RWPE2 (cell line): ENCODE measurements around the gene NUB1.

Experiments
- ATAC-seq: fragments of 200-7000 bp; cut with Tn5 transposase; 3 replicates; pipeline ENCODE4 v1.9.1; 2021; ENCODE audit warnings: low read depth
- DNase-seq: peaks from one replicate; pipeline ENCODE4 v3.0.0-alpha.2; 2020; ENCODE audit warnings: low spot score
- H3K27ac ChIP-seq: fragments of 450-650 bp; 2 replicates; pipeline ENCODE4 v1.5.1; 2017; ENCODE audit warnings: mild to moderate bottlenecking; ENCODE audit not compliant: poor library complexity, severe bottlenecking
- H3K27me3 ChIP-seq: fragments of 250-450 bp; sonication (Bioruptor Pico); 2 replicates; pipeline ENCODE4 v1.5.1; 2021; ENCODE audit warnings: mild to moderate bottlenecking, moderate library complexity; ENCODE audit not compliant: insufficient read depth, poor library complexity, severe bottlenecking
- H3K36me3 ChIP-seq: fragments of 250-450 bp; sonication (Bioruptor Pico); 2 replicates; pipeline ENCODE4 v1.5.1; 2020; ENCODE audit warnings: low read depth, mild to moderate bottlenecking, moderate library complexity
- H3K4me1 ChIP-seq: fragments of 250-450 bp; sonication (Bioruptor Pico); 2 replicates; pipeline ENCODE4 v1.5.1; 2021; ENCODE audit warnings: mild to moderate bottlenecking, moderate library complexity; ENCODE audit not compliant: insufficient read depth, poor library complexity, severe bottlenecking
- H3K4me3 ChIP-seq: fragments of 250-450 bp; sonication (Bioruptor Pico); 2 replicates; pipeline ENCODE4 v1.5.1; 2021; ENCODE audit warnings: mild to moderate bottlenecking, moderate library complexity; ENCODE audit not compliant: severe bottlenecking
- H3K9me3 ChIP-seq: fragments of 250-450 bp; sonication (Bioruptor Pico); 2 replicates; pipeline ENCODE4 v1.5.1; 2021; ENCODE audit warnings: mild to moderate bottlenecking, moderate library complexity; ENCODE audit not compliant: severe bottlenecking
- CTCF ChIP-seq: fragments of 450-650 bp; IDR thresholded peaks from one replicate; pipeline ENCODE4 v1.5.1; 2017; ENCODE audit warnings: mild to moderate bottlenecking, moderate library complexity; ENCODE audit not compliant: poor library complexity, severe bottlenecking

The NUB1 gene

GRCh38 chr7:151309311-151309710 lies 32.3 kb upstream of the NUB1 start:
- Histone ChIP-seq H3K9me3 (peaks cover 2% of the 10 kb centered on the region), H3K27ac (no peak overlapping the region), H3K27me3 (no peaks in the 10 kb centered on the region), H3K36me3 (no peaks in the 10 kb centered on the region), H3K4me1 (no peaks in the 10 kb centered on the region), H3K4me3 (no peak overlapping the region)
- ATAC-seq = no peak
- TF ChIP-seq CTCF = no peak
- no peak for DNase-seq

- Histone ChIP-seq H3K4me3 (no peak overlapping the region), H3K27me3 (no peaks in the 10 kb centered on the region), H3K27ac (no peak overlapping the region), H3K4me1 (no peaks in the 10 kb centered on the region), H3K9me3 (peaks cover 2% of the 10 kb centered on the region), H3K36me3 (no peaks in the 10 kb centered on the region)
- ATAC-seq (no peak), DNase-seq (no peak)
- TF ChIP-seq CTCF = peak; percentile 42
Observed at GRCh38 chr7:151310578-151310977, 31.0 kb upstream of the NUB1 start.

- no peaks in the 10 kb centered on the region for H3K27me3 ChIP-seq
- no peaks in the 10 kb centered on the region for H3K36me3 ChIP-seq
- H3K4me3 ChIP-seq = no peak overlapping the region
- TF ChIP-seq CTCF = no peak
- H3K27ac ChIP-seq = no peak overlapping the region
- DNase-seq (no peak), ATAC-seq (no peak)
- no peaks in the 10 kb centered on the region for H3K4me1 ChIP-seq
- H3K9me3 ChIP-seq = peaks cover 2% of the 10 kb centered on the region
Observed at GRCh38 chr7:151311294-151311864, 30.2 kb upstream of the NUB1 start.

- ATAC-seq (no peak), DNase-seq (no peak)
- Histone ChIP-seq H3K27me3 (no peaks in the 10 kb centered on the region), H3K27ac (no peak overlapping the region), H3K36me3 (no peaks in the 10 kb centered on the region), H3K9me3 (peaks cover 2% of the 10 kb centered on the region), H3K4me1 (no peaks in the 10 kb centered on the region), H3K4me3 (no peak overlapping the region)
- no peak for TF ChIP-seq CTCF
Observed at GRCh38 chr7:151312356-151312755, 29.3 kb upstream of the NUB1 start.
